HepG2 (cell line): Measurements from ENCODE around the gene SND1. TPM values are rescaled to one million over a fixed set of nuclear protein-coding genes. Genes with fewer than 3 reads are reported as not detected.

ENCODE experiments used
- HOXA9 ChIP-seq: sonication (generic); formaldehyde crosslinking; IDR thresholded peaks from 2 replicates; pipeline ENCODE4 v1.8.1; 2022; ENCODE audit warnings: missing genetic modification reagents, mild to moderate bottlenecking, moderate library complexity, borderline replicate concordance
- MAZ ChIP-seq, 2 experiments: sonication (generic) in 1 of 2; formaldehyde crosslinking in 1 of 2; IDR thresholded peaks; 2 replicates each; pipeline versions ENCODE4 v1.5.0 to v1.6.1; 2012 to 2020; ENCODE audit warnings: low read depth in 2 of 2, mild to moderate bottlenecking in 2 of 2, borderline replicate concordance in 1 of 2, improper control_type of control experiment in 1 of 2, low read length in 1 of 2, missing genetic modification reagents in 1 of 2, moderate library complexity in 1 of 2
- POGZ ChIP-seq: sonication (generic); formaldehyde crosslinking; IDR thresholded peaks from 2 replicates; pipeline ENCODE4 v1.4.0; 2020; ENCODE audit warnings: mild to moderate bottlenecking, missing genetic modification reagents
- RAD21 ChIP-seq: fragments of 450-650 bp; formaldehyde crosslinking; IDR thresholded peaks from 2 replicates; pipeline ENCODE4 v1.5.0; 2020; ENCODE audit warnings: mild to moderate bottlenecking
- SNAPC2 ChIP-seq: sonication (generic); formaldehyde crosslinking; IDR thresholded peaks from 2 replicates; pipeline ENCODE4 v1.8.1; 2022; ENCODE audit warnings: mild to moderate bottlenecking, missing genetic modification reagents
- SP1 ChIP-seq, 2 experiments: fragments of 450-650 bp in 1 of 2; sonication (generic) in 1 of 2; formaldehyde crosslinking in 1 of 2; IDR thresholded peaks; 2 replicates each; pipeline versions ENCODE4 v1.4.0 to v1.6.1; 2016 to 2020; ENCODE audit warnings: missing genetic modification reagents in 1 of 2
- SRF ChIP-seq: IDR thresholded peaks from 2 replicates; pipeline ENCODE4 v1.6.1; 2011; ENCODE audit warnings: mild to moderate bottlenecking, low read depth, low read length, moderate library complexity
- STAG1 ChIP-seq: sonication (generic); formaldehyde crosslinking; IDR thresholded peaks from 2 replicates; pipeline ENCODE4 v1.4.0; 2020; ENCODE audit warnings: missing genetic modification reagents
- ZFAT ChIP-seq: sonication (generic); formaldehyde crosslinking; conservative IDR thresholded peaks from 2 replicates; pipeline ENCODE4 v1.8.1; 2023; ENCODE audit warnings: missing genetic modification reagents, inconsistent platforms
- ZFYVE20 ChIP-seq: sonication (generic); formaldehyde crosslinking; IDR thresholded peaks from 2 replicates; pipeline ENCODE4 v1.8.0; 2023; ENCODE audit warnings: low read depth, mild to moderate bottlenecking, moderate library complexity, missing genetic modification reagents, borderline replicate concordance
- ZMYM4 ChIP-seq: sonication (generic); formaldehyde crosslinking; IDR thresholded peaks from 2 replicates; pipeline ENCODE4 v1.8.1; 2023; ENCODE audit warnings: mild to moderate bottlenecking, missing genetic modification reagents
- ZNF10 ChIP-seq: sonication (generic); formaldehyde crosslinking; IDR thresholded peaks from 2 replicates; pipeline ENCODE4 v1.4.0; 2020; ENCODE audit warnings: mild to moderate bottlenecking, low read depth, missing genetic modification reagents, borderline replicate concordance
- ZNF619 ChIP-seq: sonication (generic); formaldehyde crosslinking; IDR thresholded peaks from 2 replicates; pipeline ENCODE4 v1.4.0; 2020; ENCODE audit warnings: mild to moderate bottlenecking, missing genetic modification reagents
- ZSCAN21 ChIP-seq: sonication (generic); formaldehyde crosslinking; IDR thresholded peaks from 2 replicates; pipeline ENCODE4 v1.8.0; 2022; ENCODE audit warnings: mild to moderate bottlenecking, missing genetic modification reagents, moderate library complexity, borderline replicate concordance
- polyA plus RNA-seq, 8 experiments: library from polyadenylated mRNA; depleted of rRNA in 3 of 8; stranded (reverse) in 7 of 8; unstranded in 1 of 8; fragments of >200 nt; fragmentation: Illumina TruSeq in 4 of 8; extraction: Trizol in 4 of 8; gene quantifications; 2 replicates each; pipeline versions ENCODE4 v1.2.1 to v1.2.3, GENCODE V29; 2011 to 2016; ENCODE audit warnings: low read depth in 4 of 8, missing spikeins in 1 of 8, mixed read lengths in 1 of 8; ENCODE audit not compliant: insufficient read depth in 1 of 8
- total RNA-seq, 5 experiments: library from RNA; depleted of rRNA; stranded (reverse); fragments of >200 nt; fragmentation: Illumina TruSeq; extraction: Trizol; gene quantifications; 2 replicates each; pipeline ENCODE4 v1.2.3, GENCODE V29; 2016; ENCODE audit warnings: low read depth in 1 of 5
- TF ChIP-seq, protein P1 (sequence below): sonication (generic); formaldehyde crosslinking; IDR thresholded peaks from 2 replicates; pipeline ENCODE4 v1.5.0; 2020; ENCODE audit warnings: mild to moderate bottlenecking, missing genetic modification reagents, moderate library complexity
- TF ChIP-seq, protein P2 (sequence below): sonication (generic); formaldehyde crosslinking; IDR thresholded peaks from 2 replicates; pipeline ENCODE4 v1.4.0; 2020; ENCODE audit warnings: missing genetic modification reagents
- TF ChIP-seq, protein P3 (sequence below): sonication (generic); formaldehyde crosslinking; IDR thresholded peaks from 2 replicates; pipeline ENCODE4 v1.5.0; 2020; ENCODE audit warnings: mild to moderate bottlenecking, missing genetic modification reagents, borderline replicate concordance

Gene SND1
- total and polyA plus RNA-seq, 2 of the 13 experiments (the other 11 are each of a cell fraction or from before 2014, with no cell fraction given): 110 to 182 TPM

DNA sequence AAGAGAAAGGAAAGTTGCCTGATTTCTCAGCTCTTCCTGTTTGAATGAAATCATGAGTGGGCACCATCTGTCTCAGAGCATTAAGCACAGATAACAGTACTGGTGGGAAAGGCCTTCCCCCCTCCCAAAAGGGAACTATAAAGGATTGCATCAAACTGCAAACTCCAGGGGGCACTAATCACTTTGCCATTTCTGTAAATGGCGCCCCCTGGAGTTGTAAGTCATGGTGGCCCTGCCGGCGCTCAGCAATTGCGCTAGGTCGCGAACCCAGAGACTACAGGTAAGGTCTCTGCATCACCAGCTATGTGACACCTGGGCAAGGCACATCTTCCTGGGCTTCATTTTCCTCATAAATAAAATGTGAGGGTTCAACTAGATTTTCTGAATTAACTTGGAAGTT, 368.2 kb downstream of the SND1 start (continued):
- TF ChIP-seq HOXA9: no peak
- no peak for TF ChIP-seq ZNF10 (CRISPR knock-in tag)
- TF ChIP-seq SP1 (IDR thresholded peaks at IDR 0.05): no peak
- TF ChIP-seq SP1 (CRISPR knock-in tag; IDR thresholded peaks at IDR 0.05): no peak
- TF ChIP-seq SNAPC2: no peak
- no peak for TF ChIP-seq ZFYVE20
- TF ChIP-seq, protein P1, sequence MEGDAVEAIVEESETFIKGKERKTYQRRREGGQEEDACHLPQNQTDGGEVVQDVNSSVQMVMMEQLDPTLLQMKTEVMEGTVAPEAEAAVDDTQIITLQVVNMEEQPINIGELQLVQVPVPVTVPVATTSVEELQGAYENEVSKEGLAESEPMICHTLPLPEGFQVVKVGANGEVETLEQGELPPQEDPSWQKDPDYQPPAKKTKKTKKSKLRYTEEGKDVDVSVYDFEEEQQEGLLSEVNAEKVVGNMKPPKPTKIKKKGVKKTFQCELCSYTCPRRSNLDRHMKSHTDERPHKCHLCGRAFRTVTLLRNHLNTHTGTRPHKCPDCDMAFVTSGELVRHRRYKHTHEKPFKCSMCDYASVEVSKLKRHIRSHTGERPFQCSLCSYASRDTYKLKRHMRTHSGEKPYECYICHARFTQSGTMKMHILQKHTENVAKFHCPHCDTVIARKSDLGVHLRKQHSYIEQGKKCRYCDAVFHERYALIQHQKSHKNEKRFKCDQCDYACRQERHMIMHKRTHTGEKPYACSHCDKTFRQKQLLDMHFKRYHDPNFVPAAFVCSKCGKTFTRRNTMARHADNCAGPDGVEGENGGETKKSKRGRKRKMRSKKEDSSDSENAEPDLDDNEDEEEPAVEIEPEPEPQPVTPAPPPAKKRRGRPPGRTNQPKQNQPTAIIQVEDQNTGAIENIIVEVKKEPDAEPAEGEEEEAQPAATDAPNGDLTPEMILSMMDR (CRISPR knock-in tag): peak; percentile 49
- TF ChIP-seq ZMYM4: peak; percentile 55
- TF ChIP-seq ZNF619 (CRISPR knock-in tag): no peak
- no peak for TF ChIP-seq MAZ (IDR thresholded peaks at IDR 0.05; ENCODE audit: borderline replicate concordance, low read depth, low read length)
- TF ChIP-seq MAZ (CRISPR knock-in tag; IDR thresholded peaks at IDR 0.05; ENCODE audit: low read depth): no peak
- TF ChIP-seq, protein P2, sequence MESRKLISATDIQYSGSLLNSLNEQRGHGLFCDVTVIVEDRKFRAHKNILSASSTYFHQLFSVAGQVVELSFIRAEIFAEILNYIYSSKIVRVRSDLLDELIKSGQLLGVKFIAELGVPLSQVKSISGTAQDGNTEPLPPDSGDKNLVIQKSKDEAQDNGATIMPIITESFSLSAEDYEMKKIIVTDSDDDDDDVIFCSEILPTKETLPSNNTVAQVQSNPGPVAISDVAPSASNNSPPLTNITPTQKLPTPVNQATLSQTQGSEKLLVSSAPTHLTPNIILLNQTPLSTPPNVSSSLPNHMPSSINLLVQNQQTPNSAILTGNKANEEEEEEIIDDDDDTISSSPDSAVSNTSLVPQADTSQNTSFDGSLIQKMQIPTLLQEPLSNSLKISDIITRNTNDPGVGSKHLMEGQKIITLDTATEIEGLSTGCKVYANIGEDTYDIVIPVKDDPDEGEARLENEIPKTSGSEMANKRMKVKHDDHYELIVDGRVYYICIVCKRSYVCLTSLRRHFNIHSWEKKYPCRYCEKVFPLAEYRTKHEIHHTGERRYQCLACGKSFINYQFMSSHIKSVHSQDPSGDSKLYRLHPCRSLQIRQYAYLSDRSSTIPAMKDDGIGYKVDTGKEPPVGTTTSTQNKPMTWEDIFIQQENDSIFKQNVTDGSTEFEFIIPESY: peak; percentile 100
- TF ChIP-seq POGZ (CRISPR knock-in tag): 0 out of 2 replicates have a peak, but pooled peaks have one; percentile 29
- TF ChIP-seq RAD21 (CRISPR knock-in tag): peak; percentile 35; the same call in 1 of the 2 replicates
- no peak for TF ChIP-seq ZFAT (CRISPR knock-in tag)
- TF ChIP-seq ZSCAN21 (CRISPR knock-in tag): no peak
- no peak for TF ChIP-seq SRF
- TF ChIP-seq, protein P3, sequence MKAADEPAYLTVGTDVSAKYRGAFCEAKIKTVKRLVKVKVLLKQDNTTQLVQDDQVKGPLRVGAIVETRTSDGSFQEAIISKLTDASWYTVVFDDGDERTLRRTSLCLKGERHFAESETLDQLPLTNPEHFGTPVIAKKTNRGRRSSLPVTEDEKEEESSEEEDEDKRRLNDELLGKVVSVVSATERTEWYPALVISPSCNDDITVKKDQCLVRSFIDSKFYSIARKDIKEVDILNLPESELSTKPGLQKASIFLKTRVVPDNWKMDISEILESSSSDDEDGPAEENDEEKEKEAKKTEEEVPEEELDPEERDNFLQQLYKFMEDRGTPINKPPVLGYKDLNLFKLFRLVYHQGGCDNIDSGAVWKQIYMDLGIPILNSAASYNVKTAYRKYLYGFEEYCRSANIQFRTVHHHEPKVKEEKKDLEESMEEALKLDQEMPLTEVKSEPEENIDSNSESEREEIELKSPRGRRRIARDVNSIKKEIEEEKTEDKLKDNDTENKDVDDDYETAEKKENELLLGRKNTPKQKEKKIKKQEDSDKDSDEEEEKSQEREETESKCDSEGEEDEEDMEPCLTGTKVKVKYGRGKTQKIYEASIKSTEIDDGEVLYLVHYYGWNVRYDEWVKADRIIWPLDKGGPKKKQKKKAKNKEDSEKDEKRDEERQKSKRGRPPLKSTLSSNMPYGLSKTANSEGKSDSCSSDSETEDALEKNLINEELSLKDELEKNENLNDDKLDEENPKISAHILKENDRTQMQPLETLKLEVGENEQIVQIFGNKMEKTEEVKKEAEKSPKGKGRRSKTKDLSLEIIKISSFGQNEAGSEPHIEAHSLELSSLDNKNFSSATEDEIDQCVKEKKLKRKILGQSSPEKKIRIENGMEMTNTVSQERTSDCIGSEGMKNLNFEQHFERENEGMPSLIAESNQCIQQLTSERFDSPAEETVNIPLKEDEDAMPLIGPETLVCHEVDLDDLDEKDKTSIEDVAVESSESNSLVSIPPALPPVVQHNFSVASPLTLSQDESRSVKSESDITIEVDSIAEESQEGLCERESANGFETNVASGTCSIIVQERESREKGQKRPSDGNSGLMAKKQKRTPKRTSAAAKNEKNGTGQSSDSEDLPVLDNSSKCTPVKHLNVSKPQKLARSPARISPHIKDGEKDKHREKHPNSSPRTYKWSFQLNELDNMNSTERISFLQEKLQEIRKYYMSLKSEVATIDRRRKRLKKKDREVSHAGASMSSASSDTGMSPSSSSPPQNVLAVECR: no peak
- TF ChIP-seq STAG1 (CRISPR knock-in tag): peak; percentile 14; the same call in 1 of the 2 replicates
